Immature natural killer cell (primary cell): Measurements from ENCODE around the gene DPYSL3. TPM values are rescaled to one million over a fixed set of nuclear protein-coding genes. Genes with fewer than 3 reads are reported as not detected.
"Not testable (repeated sequence)": the region's sequence is repeated elsewhere in the genome, so short reads cannot be mapped to it uniquely, and the experiment has no call there.

Experiments
- DNase-seq, 3 donors: peaks; one replicate each; pipeline ENCODE4 v3.0.0; 2022; ENCODE audit warnings: mixed read lengths in 1 of 3
- H3K27ac Mint-ChIP-seq, 6 donors: one replicate each; pipeline ENCODE4 v1.8.0; 2020; ENCODE audit warnings: mixed read lengths in 6 of 6, mild to moderate bottlenecking in 5 of 6, inconsistent platforms in 4 of 6, moderate library complexity in 3 of 6
- H3K27me3 Mint-ChIP-seq, 3 donors: one replicate each; pipeline ENCODE4 v1.8.0; 2020 to 2021; ENCODE audit warnings: low read depth in 3 of 3, mild to moderate bottlenecking in 3 of 3, mixed read lengths in 3 of 3, moderate library complexity in 3 of 3, inconsistent platforms in 1 of 3
- H3K36me3 Mint-ChIP-seq, 3 donors: one replicate each; pipeline ENCODE4 v1.8.0; 2020; ENCODE audit warnings: mixed read lengths in 3 of 3, inconsistent platforms in 2 of 3, mild to moderate bottlenecking in 2 of 3
- H3K4me1 Mint-ChIP-seq, 2 donors: one replicate each; pipeline ENCODE4 v1.8.0; 2020; ENCODE audit warnings: inconsistent platforms in 2 of 2, mild to moderate bottlenecking in 2 of 2, mixed read lengths in 2 of 2, moderate library complexity in 1 of 2
- H3K4me3 Mint-ChIP-seq, 5 donors: one replicate each; pipeline ENCODE4 v1.8.0; 2020; ENCODE audit warnings: mild to moderate bottlenecking in 5 of 5, mixed read lengths in 5 of 5, inconsistent platforms in 3 of 5, moderate library complexity in 3 of 5
- H3K9me3 Mint-ChIP-seq, 6 donors: one replicate each; pipeline ENCODE4 v1.8.0; 2020; ENCODE audit warnings: mild to moderate bottlenecking in 6 of 6, mixed read lengths in 6 of 6, inconsistent platforms in 4 of 6, moderate library complexity in 3 of 6
- polyA plus RNA-seq, 3 donors: library from polyadenylated mRNA; unstranded; fragments of 300-500 nt; fragmentation: Illumina TruSeq; gene quantifications; one replicate each; pipeline ENCODE4 v1.2.3, GENCODE V29; 2021

DPYSL3 gene
- polyA plus RNA-seq, result not detected

DNA sequence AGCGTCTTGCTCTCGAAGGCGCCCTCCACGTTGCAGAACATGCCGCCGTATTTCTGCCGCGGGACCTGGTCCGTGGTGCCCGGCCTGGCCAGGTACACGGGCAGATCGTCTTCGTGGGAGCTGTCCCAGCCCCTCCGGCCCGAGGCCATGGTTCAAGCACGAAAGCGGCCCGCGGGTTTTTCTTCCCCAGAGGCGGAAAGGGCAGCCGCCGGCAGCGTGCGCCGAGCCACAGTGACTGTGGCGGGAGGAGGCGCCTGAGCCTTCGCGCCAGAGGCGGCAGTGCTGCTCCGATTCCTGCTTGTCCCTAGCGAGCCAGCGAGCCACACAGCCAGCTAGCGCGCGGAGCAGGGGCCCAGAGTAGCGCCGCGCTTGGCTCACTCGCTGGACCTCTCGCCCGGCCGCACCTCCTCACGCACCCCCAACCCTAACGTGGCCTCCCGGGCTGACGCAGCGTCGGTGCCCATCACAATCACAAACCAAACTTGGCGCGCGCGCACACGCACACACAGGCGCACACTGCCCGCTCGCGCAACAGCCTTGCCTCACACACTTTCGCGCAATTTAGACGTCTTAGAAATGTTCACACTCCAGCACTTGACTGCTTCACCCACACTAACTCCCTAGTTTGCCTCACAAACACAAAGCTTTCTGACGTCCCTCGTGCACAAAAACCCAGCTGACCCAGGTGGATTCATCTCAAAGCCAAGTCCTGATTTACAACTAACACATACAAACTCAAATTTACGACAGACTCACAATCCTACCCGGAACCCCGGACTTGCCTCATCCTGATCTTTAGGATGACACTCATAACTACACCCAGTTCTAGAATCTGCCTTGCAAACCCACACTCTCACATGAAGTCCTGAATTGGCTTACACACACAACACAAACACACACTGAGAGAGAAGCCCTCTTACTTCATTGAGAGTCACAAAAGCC is at the start of gene DPYSL3:
Gene DPYSL3 (minus strand): TSS at position 359 of the 942 bp plus-strand sequence. CDS start 210 bp downstream, at position 149.
- H3K4me3 Mint-ChIP-seq, result peak within 1 kb of the TSS in 2 of 5 donors; percentile 1 to 55
- no peak within 1 kb of the TSS for H3K27ac Mint-ChIP-seq
- H3K9me3 Mint-ChIP-seq, result peaks cover 0 to 2% (median 0%) of the 10 kb centered on the region in 6 donors
- H3K36me3 Mint-ChIP-seq, result peaks cover 0 to 6% (median 3%) of the 10 kb centered on the region in 3 donors
- H3K4me1 Mint-ChIP-seq, result peaks cover 0 to 3% of the 10 kb centered on the region in 2 donors
- DNase-seq, result no peak
- H3K27me3 Mint-ChIP-seq, result peaks cover 13 to 22% (median 17%) of the 10 kb centered on the region in 3 donors

- DNase-seq, result no peak
- H3K9me3 Mint-ChIP-seq, result no peaks in the 10 kb centered on the region
- no peak overlapping the region for H3K27ac Mint-ChIP-seq
- H3K4me1 Mint-ChIP-seq, result no peaks in the 10 kb centered on the region
- H3K27me3 Mint-ChIP-seq, result peaks cover 2 to 6% (median 2%) of the 10 kb centered on the region in 3 donors
- H3K36me3 Mint-ChIP-seq, result no peaks in the 10 kb centered on the region
- H3K4me3 Mint-ChIP-seq, result no peak overlapping the region
Observed at GRCh38 chr5:147558826-147559225, 49.0 kb upstream of the DPYSL3 start.

GRCh38 chr5:147557876-147558745 is 48.2 kb upstream of the DPYSL3 start:
- no peak overlapping the region for H3K27ac Mint-ChIP-seq
- no peak overlapping the region for H3K4me3 Mint-ChIP-seq
- peaks cover 2 to 9% (median 2%) of the 10 kb centered on the region in 3 donors for H3K27me3 Mint-ChIP-seq
- H3K9me3 Mint-ChIP-seq, result no peaks in the 10 kb centered on the region
- DNase-seq, result no peak
- H3K36me3 Mint-ChIP-seq, result no peaks in the 10 kb centered on the region
- H3K4me1 Mint-ChIP-seq, result no peaks in the 10 kb centered on the region

DNA sequence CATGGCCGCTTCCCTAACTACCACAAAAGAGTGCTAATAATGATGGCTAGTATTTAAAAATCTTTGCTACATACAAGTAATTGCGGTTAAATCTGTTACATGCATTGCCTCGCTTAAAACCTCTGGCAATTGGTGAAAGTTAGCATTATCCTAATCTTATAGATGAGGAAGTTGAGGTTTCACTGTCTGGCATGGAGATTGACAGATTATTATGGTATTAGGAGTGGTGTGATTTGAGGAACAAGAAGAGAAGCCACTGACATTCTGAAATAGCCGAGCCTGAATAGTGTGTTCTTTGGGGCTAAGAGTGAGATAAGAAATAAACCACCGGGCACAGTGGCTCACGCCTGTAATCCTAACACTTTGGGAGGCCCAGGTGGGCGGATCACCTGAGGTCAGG is 45.3 kb upstream of the DPYSL3 start:
- Mint-ChIP-seq H3K36me3 (no peaks in the 10 kb centered on the region), H3K4me1 (no peaks in the 10 kb centered on the region), H3K27me3 (peaks cover 2 to 8% (median 4%) of the 10 kb centered on the region in 3 donors), H3K9me3 (no peaks in the 10 kb centered on the region), H3K27ac (no peak overlapping the region), H3K4me3 (no peak overlapping the region)
- DNase-seq, result no peak

DNA sequence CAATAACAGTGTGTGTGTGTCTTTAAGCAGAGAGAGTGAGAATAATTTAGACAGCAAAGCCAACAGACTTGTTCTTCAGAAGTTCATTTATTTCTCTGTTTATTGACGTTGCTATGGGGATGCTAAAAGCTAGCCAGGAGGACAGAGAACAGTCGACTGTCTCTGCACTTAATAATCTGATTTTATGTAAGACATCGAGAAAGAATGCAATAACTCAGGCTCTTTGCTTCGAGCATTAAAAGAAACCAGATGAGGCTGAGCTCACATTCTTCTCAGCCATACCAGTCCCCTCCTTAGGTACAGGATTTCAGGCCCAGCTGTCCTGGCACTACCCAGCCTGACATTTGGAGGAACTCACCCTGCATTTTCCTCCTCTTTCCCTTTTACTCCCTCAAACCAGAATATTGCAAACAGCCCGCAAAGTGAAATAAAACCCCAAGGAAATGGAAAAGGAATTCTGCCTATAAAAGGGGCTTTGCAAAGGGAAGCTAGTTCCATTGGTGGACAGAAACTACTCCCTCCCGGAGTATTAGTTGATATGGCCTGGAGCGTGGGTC is 44.5 kb upstream of the DPYSL3 start:
- H3K27ac Mint-ChIP-seq, result no peak overlapping the region
- no peaks in the 10 kb centered on the region for H3K9me3 Mint-ChIP-seq
- no peak overlapping the region for H3K4me3 Mint-ChIP-seq
- DNase-seq, result no peak
- no peaks in the 10 kb centered on the region for H3K36me3 Mint-ChIP-seq
- peaks cover 2 to 10% (median 4%) of the 10 kb centered on the region in 3 donors for H3K27me3 Mint-ChIP-seq
- H3K4me1 Mint-ChIP-seq, result no peaks in the 10 kb centered on the region

DNA sequence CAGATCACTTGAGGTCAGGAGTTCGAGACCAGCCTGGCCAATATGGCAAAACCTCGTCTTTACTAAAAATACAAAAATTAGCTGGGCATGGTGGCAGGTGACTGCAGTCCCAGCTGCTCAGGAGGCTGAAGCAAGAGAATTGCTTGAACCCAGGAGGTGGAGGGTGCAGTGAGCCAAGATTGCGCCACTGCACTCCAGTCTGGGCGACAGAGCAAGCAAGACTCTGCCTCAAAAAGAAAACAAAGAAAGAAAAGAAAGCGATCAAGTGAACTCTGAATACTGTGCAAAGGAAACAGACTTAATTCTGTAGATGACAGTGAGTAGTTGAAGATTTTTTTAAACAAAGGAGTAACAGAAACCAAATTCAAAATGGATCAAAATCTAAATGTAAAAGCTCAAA is 43.9 kb upstream of the DPYSL3 start:
- H3K4me1 Mint-ChIP-seq, H3K27ac Mint-ChIP-seq, H3K36me3 Mint-ChIP-seq, H3K9me3 Mint-ChIP-seq, DNase-seq, H3K4me3 Mint-ChIP-seq: not testable (repeated sequence)
- H3K27me3 Mint-ChIP-seq, result peaks cover 2 to 10% (median 4%) of the 10 kb centered on the region in 3 donors

DNA sequence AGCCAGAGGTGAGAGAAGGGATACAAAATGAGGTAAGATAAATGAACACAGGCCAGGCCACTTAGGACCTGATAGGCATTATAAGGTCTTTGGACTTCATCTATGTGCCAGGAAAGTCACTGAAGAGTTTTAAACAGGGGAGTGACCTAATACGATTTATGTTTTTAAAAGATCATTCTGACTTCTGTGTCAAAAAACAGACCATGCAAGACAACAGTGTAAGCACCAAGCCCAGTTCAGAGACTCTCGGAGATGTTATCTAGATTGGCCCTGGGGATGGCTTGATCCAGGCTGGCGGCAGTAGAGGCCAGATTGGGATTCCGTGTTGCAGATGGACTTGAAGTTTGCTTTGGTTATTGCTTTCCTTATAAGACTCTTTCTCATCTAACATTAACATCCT is 43.0 kb upstream of the DPYSL3 start:
- Mint-ChIP-seq H3K36me3 (no peaks in the 10 kb centered on the region), H3K27ac (no peak overlapping the region)

DNA sequence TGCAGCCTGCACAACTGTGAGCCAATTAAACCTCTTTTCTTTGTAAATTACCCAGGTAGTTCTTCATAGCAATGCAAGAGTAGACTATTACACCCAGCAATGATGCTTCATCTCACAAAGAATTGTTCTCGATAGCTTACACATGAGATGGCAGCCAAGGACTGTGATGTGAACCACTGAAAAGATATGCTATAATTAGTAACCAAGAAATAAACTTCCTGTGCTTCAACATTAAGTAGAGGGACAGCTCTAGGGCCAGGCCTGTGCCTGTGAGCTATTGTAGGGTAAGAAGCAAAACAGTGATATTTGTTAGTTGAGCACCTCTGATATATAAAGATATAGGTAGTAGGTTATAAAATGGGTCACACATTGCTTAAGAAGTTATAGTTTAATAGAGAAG is 41.8 kb upstream of the DPYSL3 start:
- H3K4me1 Mint-ChIP-seq, result no peaks in the 10 kb centered on the region
- peaks cover 0 to 8% (median 3%) of the 10 kb centered on the region in 3 donors for H3K27me3 Mint-ChIP-seq
- DNase-seq, result no peak

More for the DNA sequence above, 43.0 kb upstream of the DPYSL3 start:
- H3K4me1 Mint-ChIP-seq, result no peaks in the 10 kb centered on the region
- H3K27me3 Mint-ChIP-seq, result peaks cover 0 to 12% (median 3%) of the 10 kb centered on the region in 3 donors
- no peak overlapping the region for H3K4me3 Mint-ChIP-seq
- DNase-seq, result no peak
- H3K9me3 Mint-ChIP-seq, result peaks cover 0 to 2% (median 0%) of the 10 kb centered on the region in 6 donors

DNA sequence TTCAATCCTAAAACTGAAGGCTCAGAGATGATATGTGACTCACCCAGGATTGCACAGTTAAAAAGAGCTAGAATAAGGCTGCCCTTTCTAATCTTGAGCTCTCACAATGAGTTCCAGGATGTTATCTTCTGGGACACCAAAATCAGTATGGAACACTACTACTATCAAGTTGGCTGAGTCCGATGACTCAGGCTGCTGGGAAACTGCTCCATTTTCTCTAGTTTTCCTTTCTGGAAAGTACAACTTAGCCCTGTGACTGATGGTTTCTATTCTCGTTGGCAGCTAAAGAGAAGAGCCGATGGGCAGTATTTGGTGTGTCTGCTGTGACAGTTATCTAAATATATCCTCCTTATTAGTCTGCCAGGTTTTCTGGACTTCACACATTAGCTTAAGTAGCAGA is 37.9 kb upstream of the DPYSL3 start:
- no peak for DNase-seq
- peaks cover 0 to 2% (median 0%) of the 10 kb centered on the region in 6 donors for H3K9me3 Mint-ChIP-seq
- H3K4me1 Mint-ChIP-seq, result no peaks in the 10 kb centered on the region
- H3K4me3 Mint-ChIP-seq, result no peak overlapping the region
- no peaks in the 10 kb centered on the region for H3K36me3 Mint-ChIP-seq
- H3K27ac Mint-ChIP-seq, result no peak overlapping the region
- peaks cover 0 to 6% (median 3%) of the 10 kb centered on the region in 3 donors for H3K27me3 Mint-ChIP-seq

More for the DNA sequence above, 41.8 kb upstream of the DPYSL3 start:
- Mint-ChIP-seq H3K36me3 (no peaks in the 10 kb centered on the region), H3K9me3 (peaks cover 0 to 2% (median 0%) of the 10 kb centered on the region in 6 donors), H3K4me3 (no peak overlapping the region), H3K27ac (no peak overlapping the region)

- Mint-ChIP-seq H3K9me3 (peaks cover 0 to 2% (median 0%) of the 10 kb centered on the region in 6 donors), H3K27me3 (peaks cover 0 to 8% (median 1%) of the 10 kb centered on the region in 3 donors), H3K36me3 (no peaks in the 10 kb centered on the region), H3K4me3 (no peak overlapping the region), H3K4me1 (no peaks in the 10 kb centered on the region), H3K27ac (no peak overlapping the region)
- no peak for DNase-seq
Observed at GRCh38 chr5:147544556-147544955, 34.7 kb upstream of the DPYSL3 start.

DNA sequence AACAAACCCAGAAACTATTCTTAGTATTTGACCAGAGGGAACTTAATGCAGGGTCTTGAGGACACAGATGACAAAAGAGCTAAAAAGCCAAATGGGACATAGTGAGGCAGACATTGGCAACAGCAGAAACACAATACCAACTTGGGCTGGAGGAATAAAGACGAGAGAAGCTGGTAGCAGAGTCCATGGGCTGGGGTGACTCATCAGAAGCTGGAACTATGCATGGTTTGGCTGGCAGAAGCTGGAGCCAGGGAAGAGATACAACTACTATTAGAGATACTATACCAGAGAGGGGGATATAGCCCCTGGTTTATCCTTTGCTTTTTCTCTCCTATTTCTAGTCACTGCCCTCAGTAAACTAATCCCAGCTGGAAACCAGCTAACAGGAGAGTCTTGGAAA is 29.2 kb upstream of the DPYSL3 start:
- DNase-seq, result no peak
- Mint-ChIP-seq H3K9me3 (peaks cover 0 to 1% (median 0%) of the 10 kb centered on the region in 6 donors), H3K27me3 (peaks cover 0 to 7% (median 2%) of the 10 kb centered on the region in 3 donors), H3K4me1 (no peaks in the 10 kb centered on the region), H3K4me3 (no peak overlapping the region), H3K27ac (no peak overlapping the region), H3K36me3 (peaks cover 0 to 3% (median 0%) of the 10 kb centered on the region in 3 donors)

DNA sequence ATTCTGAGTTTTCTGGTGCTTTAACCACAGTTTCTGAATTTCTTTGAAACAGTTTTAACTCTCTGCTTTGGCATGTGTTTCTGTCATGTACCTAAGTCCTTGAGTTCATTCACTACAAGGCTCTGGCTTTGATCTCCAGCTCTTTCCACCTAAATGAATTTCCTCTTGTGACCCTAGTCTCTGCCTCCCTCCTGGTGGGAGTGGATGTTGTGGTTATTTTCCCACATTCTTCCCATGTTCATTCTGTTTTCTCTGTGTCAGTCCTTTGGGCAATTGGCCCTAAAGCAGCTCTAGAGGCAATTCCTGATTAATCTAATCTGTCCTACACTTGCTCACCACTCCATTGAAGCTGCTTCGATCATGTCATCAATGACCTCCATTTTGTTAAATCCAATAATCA is 28.4 kb upstream of the DPYSL3 start:
- Mint-ChIP-seq H3K36me3 (peaks cover 0 to 3% (median 0%) of the 10 kb centered on the region in 3 donors), H3K4me1 (no peaks in the 10 kb centered on the region), H3K9me3 (peaks cover 0 to 1% (median 0%) of the 10 kb centered on the region in 6 donors), H3K27me3 (peaks cover 0 to 7% (median 5%) of the 10 kb centered on the region in 3 donors), H3K27ac (no peak overlapping the region), H3K4me3 (no peak overlapping the region)
- DNase-seq, result no peak

- Mint-ChIP-seq H3K9me3 (peaks cover 0 to 7% (median 0%) of the 10 kb centered on the region in 6 donors), H3K27ac (no peak overlapping the region)
Observed at GRCh38 chr5:147534172-147534951, 24.5 kb upstream of the DPYSL3 start.

More at GRCh38 chr5:147534172-147534951, 24.5 kb upstream of the DPYSL3 start:
- H3K36me3 Mint-ChIP-seq, result peaks cover 0 to 3% (median 0%) of the 10 kb centered on the region in 3 donors
- DNase-seq, result no peak
- peaks cover 0 to 10% (median 7%) of the 10 kb centered on the region in 3 donors for H3K27me3 Mint-ChIP-seq
- no peaks in the 10 kb centered on the region for H3K4me1 Mint-ChIP-seq
- H3K4me3 Mint-ChIP-seq, result no peak overlapping the region
